HG03039 (cell line): Measurements from ENCODE around the gene CNFN.
"Not testable (repeated sequence)": the region's sequence is repeated elsewhere in the genome, so short reads cannot be mapped to it uniquely, and the experiment has no call there.

Experiments used
- ATAC-seq: cut with Tn5 transposase; IDR thresholded peaks from one replicate; pipeline ENCODE4 v1.9.1; 2021; ENCODE audit warnings: mild to moderate bottlenecking, moderate library complexity; ENCODE audit not compliant: unreplicated experiment

Gene CNFN

GRCh38 chr19:42352301-42353259 lies 37.5 kb downstream of the CNFN start:
- ATAC-seq = no peak

DNA sequence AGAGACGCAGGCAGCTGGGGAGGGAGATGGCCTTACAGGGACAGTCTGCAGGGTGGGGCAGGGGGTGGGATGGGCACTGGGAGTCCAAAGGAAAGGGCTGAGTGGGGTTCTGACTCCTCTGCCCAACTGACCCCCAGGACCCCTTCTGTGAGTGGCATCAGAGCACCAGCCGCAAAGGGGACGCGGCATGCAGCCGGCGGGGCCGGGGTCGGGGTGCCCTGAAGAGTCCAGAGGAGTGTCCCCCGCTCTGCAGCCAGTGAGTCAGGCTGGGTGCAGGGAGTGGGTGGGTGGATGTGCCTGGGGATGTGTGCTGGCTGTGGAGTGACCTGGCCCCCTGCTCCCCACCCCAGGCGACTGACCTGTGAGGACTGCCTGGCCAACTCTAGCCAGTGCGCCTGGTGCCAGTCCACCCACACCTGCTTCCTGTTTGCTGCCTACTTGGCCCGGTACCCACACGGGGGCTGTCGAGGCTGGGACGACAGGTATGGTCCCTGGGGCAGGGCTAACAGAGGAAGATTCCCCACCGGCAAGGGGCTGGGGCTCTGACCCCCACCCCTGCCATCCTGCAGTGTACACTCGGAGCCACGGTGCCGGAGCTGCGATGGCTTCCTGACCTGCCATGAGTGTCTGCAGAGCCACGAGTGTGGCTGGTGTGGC lies 38.9 kb downstream of the CNFN start:
- no peak for ATAC-seq

- ATAC-seq = no peak
These were observed 39.7 kb downstream of the CNFN start for GRCh38 chr19:42350417-42350816.

DNA sequence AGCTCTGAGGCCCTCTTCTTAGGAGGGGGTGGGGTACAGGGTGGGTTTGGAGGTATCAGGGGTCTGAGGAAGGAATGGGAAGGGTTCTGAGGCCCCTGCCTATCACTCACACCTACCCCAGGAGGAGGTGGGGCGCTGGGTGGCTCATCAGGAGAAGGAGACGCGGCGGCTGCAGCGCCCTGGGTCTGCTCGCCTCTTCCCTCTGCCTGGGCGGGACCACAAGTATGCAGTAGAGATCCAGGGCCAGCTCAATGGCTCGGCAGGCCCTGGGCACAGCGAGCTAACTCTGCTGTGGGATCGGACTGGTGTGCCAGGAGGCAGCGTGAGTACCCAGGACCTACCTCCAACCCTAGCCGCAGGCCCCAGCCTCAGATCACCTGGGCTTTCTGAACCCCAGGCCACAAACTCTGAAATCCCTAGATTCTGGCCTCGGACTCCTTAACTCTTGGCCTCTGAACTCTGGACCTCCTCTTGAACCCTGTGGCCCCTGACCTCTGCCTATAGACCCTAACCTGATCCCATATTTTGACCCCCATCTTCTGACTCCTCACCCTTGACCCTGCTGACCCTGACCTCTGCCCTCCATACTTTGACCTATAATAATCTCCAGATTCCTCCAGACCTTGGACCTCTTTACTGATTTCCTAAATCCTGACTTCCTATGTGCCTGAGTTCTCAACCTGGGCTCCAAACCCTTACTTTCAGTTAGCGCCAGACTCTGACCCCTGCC lies 40.6 kb downstream of the CNFN start:
- no peak for ATAC-seq

GRCh38 chr19:42348211-42348610 lies 41.9 kb downstream of the CNFN start:
- ATAC-seq = no peak

- no peak for ATAC-seq
These were observed 44.8 kb downstream of the CNFN start for GRCh38 chr19:42345191-42345812.

GRCh38 chr19:42344336-42344893 lies 45.7 kb downstream of the CNFN start:
- no peak for ATAC-seq

DNA sequence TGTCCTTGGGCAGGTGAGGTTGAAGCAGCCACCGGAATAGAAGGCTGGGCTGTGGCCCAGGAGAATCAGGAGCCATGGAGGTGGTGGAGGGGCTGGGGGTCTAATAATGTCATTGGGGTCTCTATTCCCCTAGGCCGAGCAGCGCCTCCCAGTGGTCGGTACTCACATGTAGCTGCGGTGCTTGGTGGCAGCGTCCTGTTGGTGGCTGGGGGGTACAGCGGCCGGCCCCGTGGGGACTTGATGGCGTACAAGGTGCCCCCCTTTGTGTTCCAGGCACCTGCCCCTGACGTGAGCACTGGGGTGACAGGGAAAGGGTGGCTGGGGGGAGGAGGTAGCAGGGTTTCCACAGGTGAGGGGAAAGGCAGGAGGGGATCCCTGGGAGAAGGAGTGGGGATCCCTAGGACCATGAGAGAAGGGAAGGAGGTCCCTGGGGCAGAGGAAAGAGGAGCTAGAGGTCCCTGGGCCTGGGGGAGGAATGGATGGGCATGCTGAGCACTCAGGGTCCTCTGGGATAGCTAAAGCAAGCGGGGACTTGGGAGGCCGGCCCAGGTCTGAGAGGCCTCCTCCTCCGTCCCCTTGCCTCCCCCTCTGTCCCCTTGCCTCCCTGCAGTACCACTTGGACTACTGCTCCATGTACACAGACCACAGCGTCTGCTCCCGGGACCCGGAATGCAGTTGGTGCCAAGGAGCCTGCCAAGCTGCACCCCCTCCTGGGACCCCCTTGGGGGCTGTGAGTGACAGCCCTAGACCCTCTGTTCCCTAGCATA lies 46.6 kb downstream of the CNFN start:
- ATAC-seq = no peak

DNA sequence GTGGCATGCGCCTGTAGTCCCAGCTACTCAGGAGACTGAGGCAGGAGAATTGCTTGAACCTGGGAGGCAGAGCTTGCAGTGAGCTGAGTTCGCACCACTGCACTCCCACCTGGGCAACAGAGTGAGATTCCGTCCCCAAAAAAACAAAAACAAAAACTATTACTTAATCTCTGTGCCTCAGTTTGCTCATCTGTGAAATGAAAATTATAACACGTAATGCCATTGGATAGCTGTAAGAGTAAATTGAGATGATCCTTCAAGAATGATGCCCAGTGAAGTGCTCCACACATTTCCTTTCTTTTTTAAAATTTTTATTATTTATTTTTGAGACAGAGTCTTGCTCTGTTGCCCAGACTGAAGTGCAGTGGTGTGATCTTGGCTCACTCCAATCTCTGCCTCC lies 50.2 kb downstream of the CNFN start:
- not testable (repeated sequence) for ATAC-seq

GRCh38 chr19:42339126-42339860 lies 50.8 kb downstream of the CNFN start:
- not testable (repeated sequence) for ATAC-seq
